ENCODE data around the gene IGF2BP1.

The IGF2BP1 gene

GRCh38 chr17:48995304-48995973, 1.7 kb upstream of the IGF2BP1 start:
- H3K4me3 ChIP-seq (ENCODE audit: low read length) = peak overlapping the region; percentile 49
- no peak for TF ChIP-seq CTCF (IDR thresholded peaks at IDR 0.05; ENCODE audit: insufficient read depth, low read depth, low read length, missing control alignments)
- no peak for DNase-seq (ENCODE audit: low read depth)

- peak overlapping the region; percentile 49 for H3K4me3 ChIP-seq (ENCODE audit: low read length)
- no peak for TF ChIP-seq CTCF (IDR thresholded peaks at IDR 0.05; ENCODE audit: insufficient read depth, low read depth, low read length, missing control alignments)
- no peak for DNase-seq (ENCODE audit: low read depth)
These were observed 1.0 kb upstream of the IGF2BP1 start for GRCh38 chr17:48995974-48996721.

- TF ChIP-seq CTCF (IDR thresholded peaks at IDR 0.05; ENCODE audit: insufficient read depth, low read depth, low read length, missing control alignments) = no peak
- H3K4me3 ChIP-seq (ENCODE audit: low read length) = peak overlapping the region; percentile 49
- no peak for DNase-seq (ENCODE audit: low read depth)
These were observed 473 bp upstream of the IGF2BP1 start for GRCh38 chr17:48996722-48997102.

GRCh38 chr17:48997827-48998586, 822 bp downstream of the IGF2BP1 start:
- H3K4me3 ChIP-seq (ENCODE audit: low read length) = peak overlapping the region; percentile 49
- DNase-seq (ENCODE audit: low read depth) = no peak
- no peak for TF ChIP-seq CTCF (IDR thresholded peaks at IDR 0.05; ENCODE audit: insufficient read depth, low read depth, low read length, missing control alignments)

GRCh38 chr17:48998587-48999440, 1.6 kb downstream of the IGF2BP1 start:
- peak overlapping the region; percentile 49 for H3K4me3 ChIP-seq (ENCODE audit: low read length)
- no peak for DNase-seq (ENCODE audit: low read depth)
- no peak for TF ChIP-seq CTCF (IDR thresholded peaks at IDR 0.05; ENCODE audit: insufficient read depth, low read depth, low read length, missing control alignments)

- TF ChIP-seq CTCF (IDR thresholded peaks at IDR 0.05; ENCODE audit: insufficient read depth, low read depth, low read length, missing control alignments) = no peak
- H3K4me3 ChIP-seq (ENCODE audit: low read length) = no peak overlapping the region
- no peak for DNase-seq (ENCODE audit: low read depth)
These were observed 3.8 kb downstream of the IGF2BP1 start for GRCh38 chr17:49000943-49001342.
